Esophagus squamous epithelium (tissue), 5 donors: ENCODE results near the gene ARRDC2. TPM values are rescaled to one million over a fixed set of nuclear protein-coding genes. Genes with fewer than 3 reads are reported as not detected.
A peak's percentile ranks its signal among the peaks of the same experiment; 100 is the strongest.

ENCODE experiments used
- DNase-seq: peaks from one replicate; lab custom pipeline; 2025; lab: John Stamatoyannopoulos, UW
- H3K27ac ChIP-seq, 4 donors: fragments of 200-600 bp; sonication (generic); one replicate each; pipeline ENCODE4 v1.5.1; 2016 to 2019; ENCODE audit warnings: mild to moderate bottlenecking in 1 of 4
- H3K27me3 ChIP-seq, 4 donors: fragments of 200-600 bp; sonication (generic); 1 replicate in 3 of 4; 2 replicates in 1 of 4; pipeline versions ENCODE4 v1.5.1 to v1.6.0; 2017 to 2021; ENCODE audit warnings: antibody characterized with exemption in 1 of 4
- H3K36me3 ChIP-seq, 3 donors: fragments of 200-600 bp; sonication (generic); one replicate each; pipeline ENCODE4 v1.5.1; 2016 to 2019
- H3K4me1 ChIP-seq, 3 donors: fragments of 200-600 bp; sonication (generic); one replicate each; pipeline ENCODE4 v1.5.1; 2017 to 2019
- H3K4me3 ChIP-seq, 4 donors: fragments of 200-600 bp; sonication (generic); 1 replicate in 3 of 4; 2 replicates in 1 of 4; pipeline ENCODE4 v1.5.1; 2016 to 2019; ENCODE audit warnings: mild to moderate bottlenecking in 2 of 4, moderate library complexity in 1 of 4
- H3K9me3 ChIP-seq, 3 donors: fragments of 200-600 bp; sonication (generic); one replicate each; pipeline ENCODE4 v1.5.1; 2016 to 2019
- POLR2A ChIP-seq, 4 donors: fragments of 450-650 bp; IDR thresholded peaks; one replicate each; pipeline ENCODE4 v1.6.1; 2017; ENCODE audit warnings: antibody characterized with exemption in 4 of 4, mild to moderate bottlenecking in 4 of 4, moderate library complexity in 3 of 4
- WGBS, 2 donors: methylation state at CpG; one replicate each; pipeline ENCODE4 v1.1.5; 2018; 5-methylcytosine and 5-hydroxymethylcytosine counted together
- intact Hi-C: fragments of 100-400 bp; cut with DNase I; formaldehyde crosslinking; loops from one replicate; pipeline ENCODE4 v1.15.0; 2022
- total RNA-seq, 4 donors: library from RNA; depleted of rRNA; stranded (reverse); fragments of >200 nt; gene quantifications; one replicate each; pipeline ENCODE4 v1.1.0, GENCODE V29; 2016
- TF ChIP-seq, protein P1 (sequence below), 6 experiments: fragments of 450-650 bp in 4 of 6; fragments of 200-600 bp in 2 of 6; sonication (generic) in 2 of 6; IDR thresholded peaks; one replicate each; pipeline ENCODE4 v1.5.1; 2016 to 2019; ENCODE audit warnings: antibody characterized with exemption in 6 of 6, mild to moderate bottlenecking in 4 of 6, moderate library complexity in 4 of 6
- donor health status: DM: yes; HTN: yes; CAD: no.

ARRDC2 gene
- total RNA-seq, 4 donors from 2014 or later = 12.4 to 37.2 (median 15.4) TPM

GRCh38 chr19:18058208-18059009 is 50.4 kb downstream of the ARRDC2 start:
- DNase-seq = peak; percentile 10
- WGBS, 2 donors = 4 to 6% methylated on average over 15 to 20 of the region's 34 CpGs
- no peaks in the 10 kb centered on the region for H3K36me3 ChIP-seq
- peak overlapping the region in 3 of 4 donors; percentile 19 to 30 (median 24) for H3K4me3 ChIP-seq
- peak overlapping the region; percentile 68 to 86 (median 86) for H3K27ac ChIP-seq
- TF ChIP-seq POLR2A (IDR thresholded peaks at IDR 0.05) = no peak
- TF ChIP-seq, protein P1, sequence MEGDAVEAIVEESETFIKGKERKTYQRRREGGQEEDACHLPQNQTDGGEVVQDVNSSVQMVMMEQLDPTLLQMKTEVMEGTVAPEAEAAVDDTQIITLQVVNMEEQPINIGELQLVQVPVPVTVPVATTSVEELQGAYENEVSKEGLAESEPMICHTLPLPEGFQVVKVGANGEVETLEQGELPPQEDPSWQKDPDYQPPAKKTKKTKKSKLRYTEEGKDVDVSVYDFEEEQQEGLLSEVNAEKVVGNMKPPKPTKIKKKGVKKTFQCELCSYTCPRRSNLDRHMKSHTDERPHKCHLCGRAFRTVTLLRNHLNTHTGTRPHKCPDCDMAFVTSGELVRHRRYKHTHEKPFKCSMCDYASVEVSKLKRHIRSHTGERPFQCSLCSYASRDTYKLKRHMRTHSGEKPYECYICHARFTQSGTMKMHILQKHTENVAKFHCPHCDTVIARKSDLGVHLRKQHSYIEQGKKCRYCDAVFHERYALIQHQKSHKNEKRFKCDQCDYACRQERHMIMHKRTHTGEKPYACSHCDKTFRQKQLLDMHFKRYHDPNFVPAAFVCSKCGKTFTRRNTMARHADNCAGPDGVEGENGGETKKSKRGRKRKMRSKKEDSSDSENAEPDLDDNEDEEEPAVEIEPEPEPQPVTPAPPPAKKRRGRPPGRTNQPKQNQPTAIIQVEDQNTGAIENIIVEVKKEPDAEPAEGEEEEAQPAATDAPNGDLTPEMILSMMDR (IDR thresholded peaks at IDR 0.05) = peak; percentile 88 to 98 (median 97)
- peaks cover 15 to 22% (median 15%) of the 10 kb centered on the region in 3 donors for H3K4me1 ChIP-seq
- H3K27me3 ChIP-seq = peaks cover 0 to 5% (median 0%) of the 10 kb centered on the region in 4 donors
- no peaks in the 10 kb centered on the region for H3K9me3 ChIP-seq
- intact Hi-C loops = loop anchor here (2.0 kb wide), 1 partner anchor 52 kb away; no protein-coding TSS in a partner anchor

DNA sequence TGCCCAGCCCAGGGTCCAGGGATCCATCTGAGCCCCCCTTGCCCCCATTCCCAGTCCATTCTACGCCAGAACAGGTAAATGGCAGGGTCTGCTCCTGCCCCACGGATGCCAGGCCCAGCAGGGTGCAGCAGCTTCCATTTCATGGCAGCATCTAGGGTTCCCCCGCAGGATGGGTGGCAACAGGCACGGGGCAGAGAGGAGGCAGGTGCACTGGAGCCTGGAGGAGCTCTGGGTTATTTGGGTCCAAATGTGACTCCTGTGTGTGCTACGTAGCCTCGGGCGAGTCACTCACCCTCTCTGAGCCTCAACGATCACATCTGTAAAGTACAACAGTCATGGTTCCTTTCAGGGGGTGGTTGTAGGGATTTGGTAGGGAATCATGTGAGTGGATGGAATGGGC is 51.3 kb downstream of the ARRDC2 start:
- Histone ChIP-seq H3K4me1 (peaks cover 12 to 15% (median 15%) of the 10 kb centered on the region in 3 donors), H3K27me3 (peaks cover 0 to 5% (median 0%) of the 10 kb centered on the region in 4 donors), H3K27ac (no peak overlapping the region), H3K36me3 (no peaks in the 10 kb centered on the region), H3K9me3 (no peaks in the 10 kb centered on the region), H3K4me3 (no peak overlapping the region)
- no peak for TF ChIP-seq POLR2A (IDR thresholded peaks at IDR 0.05)
- TF ChIP-seq, protein P1 (IDR thresholded peaks at IDR 0.05) = no peak
- DNase-seq = no peak
- intact Hi-C loops = loop anchor here (2.0 kb wide), 1 partner anchor 52 kb away; no protein-coding TSS in a partner anchor
- WGBS, 2 donors = 60 to 64% methylated on average over 5 to 6 of the region's 8 CpGs

- no peak for DNase-seq
- intact Hi-C loops = loop anchor here (2.0 kb wide), 1 partner anchor 53 kb away; no protein-coding TSS in a partner anchor
- TF ChIP-seq, protein P1 (IDR thresholded peaks at IDR 0.05) = no peak
- TF ChIP-seq POLR2A (IDR thresholded peaks at IDR 0.05) = no peak
Observed at GRCh38 chr19:18059902-18060301, 51.9 kb downstream of the ARRDC2 start.

GRCh38 chr19:18060472-18060871 is 52.5 kb downstream of the ARRDC2 start:
- 76 to 85% methylated on average over 2 to 6 of the region's 6 CpGs for WGBS, 2 donors
- no peaks in the 10 kb centered on the region for H3K36me3 ChIP-seq
- TF ChIP-seq POLR2A (IDR thresholded peaks at IDR 0.05) = no peak
- TF ChIP-seq, protein P1 (IDR thresholded peaks at IDR 0.05) = no peak
- H3K9me3 ChIP-seq = no peaks in the 10 kb centered on the region
- peaks cover 12 to 15% (median 15%) of the 10 kb centered on the region in 3 donors for H3K4me1 ChIP-seq
- intact Hi-C loops = no loop called here
- H3K27ac ChIP-seq = no peak overlapping the region
- H3K27me3 ChIP-seq = peaks cover 0 to 5% (median 0%) of the 10 kb centered on the region in 4 donors
- no peak overlapping the region for H3K4me3 ChIP-seq
- DNase-seq = no peak

More at GRCh38 chr19:18059902-18060301, 51.9 kb downstream of the ARRDC2 start:
- Histone ChIP-seq H3K27ac (no peak overlapping the region), H3K9me3 (no peaks in the 10 kb centered on the region), H3K27me3 (peaks cover 0 to 5% (median 0%) of the 10 kb centered on the region in 4 donors), H3K4me3 (no peak overlapping the region), H3K4me1 (peaks cover 12 to 15% (median 15%) of the 10 kb centered on the region in 3 donors), H3K36me3 (no peaks in the 10 kb centered on the region)
- 82 to 93% methylated on average over 3 of the region's 5 CpGs for WGBS, 2 donors

DNA sequence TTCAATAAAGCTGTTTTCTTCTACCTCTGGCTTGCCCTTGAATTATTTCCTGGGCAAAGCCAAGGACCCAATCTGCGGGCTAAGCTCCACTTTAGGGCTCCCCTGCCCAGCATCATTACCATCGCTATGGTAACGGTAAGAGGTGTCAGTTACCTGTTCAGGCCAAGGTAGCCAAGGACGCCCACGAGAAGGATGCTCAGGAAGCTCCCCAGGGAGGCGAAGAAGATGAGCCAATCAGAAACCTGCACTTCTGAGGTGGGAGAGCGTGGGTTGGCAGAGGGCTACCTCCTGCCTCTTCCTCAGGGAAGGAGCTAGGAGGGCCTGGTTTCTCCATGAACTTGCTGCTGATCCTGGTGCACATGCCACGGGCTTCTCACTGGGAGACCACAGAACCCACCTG is 54.1 kb downstream of the ARRDC2 start:
- H3K9me3 ChIP-seq = no peaks in the 10 kb centered on the region
- TF ChIP-seq POLR2A (IDR thresholded peaks at IDR 0.05) = no peak
- TF ChIP-seq, protein P1 (IDR thresholded peaks at IDR 0.05) = no peak
- H3K4me1 ChIP-seq = peaks cover 12 to 15% (median 15%) of the 10 kb centered on the region in 3 donors
- H3K4me3 ChIP-seq = no peak overlapping the region
- 55 to 84% methylated on average over 3 to 7 of the region's 8 CpGs for WGBS, 2 donors
- no peaks in the 10 kb centered on the region for H3K36me3 ChIP-seq
- no peak for DNase-seq
- H3K27me3 ChIP-seq = peaks cover 0 to 5% (median 0%) of the 10 kb centered on the region in 4 donors
- H3K27ac ChIP-seq = no peak overlapping the region
- intact Hi-C loops = no loop called here
